ENCODE measurements around the gene MAOA.
"Not testable (repeated sequence)": the region's sequence is repeated elsewhere in the genome, so short reads cannot be mapped to it uniquely, and the experiment has no call there.

The MAOA gene

GRCh38 chrX:43664258-43664657, 8.2 kb downstream of the MAOA start:
- DNase-seq, result no peak

GRCh38 chrX:43664708-43665107, 8.6 kb downstream of the MAOA start:
- no peak for DNase-seq

GRCh38 chrX:43666311-43666912, 10.3 kb downstream of the MAOA start:
- DNase-seq, result no peak

GRCh38 chrX:43675965-43676628, 20.0 kb downstream of the MAOA start:
- DNase-seq, result not testable (repeated sequence)

- no peak for DNase-seq
Measured at GRCh38 chrX:43676971-43677572, 21.0 kb downstream of the MAOA start.

- no peak for DNase-seq
Measured at GRCh38 chrX:43677993-43678392, 21.9 kb downstream of the MAOA start.

- DNase-seq, result no peak
Measured at GRCh38 chrX:43679058-43679457, 23.0 kb downstream of the MAOA start.

GRCh38 chrX:43679778-43680177, 23.7 kb downstream of the MAOA start:
- DNase-seq, result no peak

GRCh38 chrX:43682726-43683125, 26.6 kb downstream of the MAOA start:
- no peak for DNase-seq

GRCh38 chrX:43685221-43685620, 29.1 kb downstream of the MAOA start:
- no peak for DNase-seq

GRCh38 chrX:43688586-43688985, 32.5 kb downstream of the MAOA start:
- no peak for DNase-seq

- no peak for DNase-seq
Measured at GRCh38 chrX:43693602-43694406, 37.7 kb downstream of the MAOA start.

- no peak for DNase-seq
Measured at GRCh38 chrX:43699475-43699874, 43.4 kb downstream of the MAOA start.

GRCh38 chrX:43702079-43702524, 46.0 kb downstream of the MAOA start:
- no peak for DNase-seq

- DNase-seq, result no peak
Measured at GRCh38 chrX:43702660-43703059, 46.6 kb downstream of the MAOA start.

- no peak for DNase-seq
Measured at GRCh38 chrX:43703211-43703791, 47.2 kb downstream of the MAOA start.

GRCh38 chrX:43706786-43707370, 50.8 kb downstream of the MAOA start:
- no peak for DNase-seq

- DNase-seq, result no peak
Measured at GRCh38 chrX:43707812-43708548, 51.9 kb downstream of the MAOA start.

- DNase-seq, result no peak
Measured at GRCh38 chrX:43716144-43716543, 60.0 kb downstream of the MAOA start.

GRCh38 chrX:43716696-43717095, 60.6 kb downstream of the MAOA start:
- DNase-seq, result no peak

- DNase-seq, result no peak
Measured at GRCh38 chrX:43717161-43717560, 61.1 kb downstream of the MAOA start.

- no peak for DNase-seq
Measured at GRCh38 chrX:43718081-43718480, 62.0 kb downstream of the MAOA start.
